ENCODE measurements around the gene MYLK.
A peak's percentile ranks its signal among the peaks of the same experiment; 100 is the strongest.

MYLK gene

GRCh38 chr3:123584988-123585937 lies 298.9 kb downstream of the MYLK start, which contains the start of gene HACD2:
TSS of gene HACD2 (minus strand) at chr3:123585053. CDS start at chr3:123585027, 26 bp downstream.
- no peak for TF ChIP-seq CTCF (IDR thresholded peaks at IDR 0.05; ENCODE audit: low read depth, low read length)
- peak within 1 kb of the TSS; percentile 61 to 87 for H3K4me3 ChIP-seq (replicated peaks in 1 of 2; ENCODE audit: low read depth in 2 of 2, low read length in 2 of 2)
- DNase-seq (ENCODE audit: low read depth in 2 of 2): peak; percentile 98

- peak; percentile 31 for DNase-seq (ENCODE audit: low read depth in 2 of 2)
- H3K4me3 ChIP-seq (replicated peaks in 1 of 2; ENCODE audit: low read depth in 2 of 2, low read length in 2 of 2): peak overlapping the region; percentile 61 to 87
- no peak for TF ChIP-seq CTCF (IDR thresholded peaks at IDR 0.05; ENCODE audit: low read depth, low read length)
These were observed 299.7 kb downstream of the MYLK start for GRCh38 chr3:123584284-123584987.

GRCh38 chr3:123583561-123583960 lies 300.6 kb downstream of the MYLK start:
- peak overlapping the region in 1 of 2 donors; percentile 61 for H3K4me3 ChIP-seq (replicated peaks in 1 of 2; ENCODE audit: low read depth in 2 of 2, low read length in 2 of 2)
- TF ChIP-seq CTCF (IDR thresholded peaks at IDR 0.05; ENCODE audit: low read depth, low read length): no peak
- DNase-seq (ENCODE audit: low read depth in 2 of 2): no peak

- DNase-seq (ENCODE audit: low read depth in 2 of 2): no peak
- TF ChIP-seq CTCF (IDR thresholded peaks at IDR 0.05; ENCODE audit: low read depth, low read length): no peak
- no peak overlapping the region for H3K4me3 ChIP-seq (replicated peaks in 1 of 2; ENCODE audit: low read depth in 2 of 2, low read length in 2 of 2)
These were observed 301.8 kb downstream of the MYLK start for GRCh38 chr3:123582315-123582714.

GRCh38 chr3:123576122-123576521 lies 308.0 kb downstream of the MYLK start:
- DNase-seq (ENCODE audit: low read depth in 2 of 2): peak; percentile 20 to 35
- no peak for TF ChIP-seq CTCF (IDR thresholded peaks at IDR 0.05; ENCODE audit: low read depth, low read length)
- H3K4me3 ChIP-seq (replicated peaks in 1 of 2; ENCODE audit: low read depth in 2 of 2, low read length in 2 of 2): no peak overlapping the region

GRCh38 chr3:123571973-123572365 lies 312.2 kb downstream of the MYLK start:
- no peak for TF ChIP-seq CTCF (IDR thresholded peaks at IDR 0.05; ENCODE audit: low read depth, low read length)
- DNase-seq (ENCODE audit: low read depth in 2 of 2): no peak
- H3K4me3 ChIP-seq (replicated peaks in 1 of 2; ENCODE audit: low read depth in 2 of 2, low read length in 2 of 2): no peak overlapping the region

All from cardiac fibroblast (primary cell).